Medulla oblongata (tissue), 1 donor: ENCODE data around the gene PCDHB3.
A peak's percentile ranks its signal among the peaks of the same experiment; 100 is the strongest.
"Not testable (repeated sequence)": the region's sequence is repeated elsewhere in the genome, so short reads cannot be mapped to it uniquely, and the experiment has no call there.

ENCODE experiments used
- DNase-seq: peaks from one replicate; pipeline ENCODE4 v3.0.0-alpha.2; 2015; ENCODE audit errors: extremely low spot score

The PCDHB3 gene

GRCh38 chr5:141135718-141136266 lies 35.5 kb downstream of the PCDHB3 start:
- no peak for DNase-seq

GRCh38 chr5:141137346-141137745 lies 37.1 kb downstream of the PCDHB3 start:
- not testable (repeated sequence) for DNase-seq

GRCh38 chr5:141149812-141150211 lies 49.5 kb downstream of the PCDHB3 start, which contains the start of gene PCDHB6:
Gene PCDHB6 (plus strand): TSS chr5:141150057. CDS start chr5:141150258, 201 bp downstream.
- DNase-seq, result peak; percentile 17

- DNase-seq, result no peak
Observed at GRCh38 chr5:141150224-141150992, 50.1 kb downstream of the PCDHB3 start.

GRCh38 chr5:141150993-141151325 lies 50.7 kb downstream of the PCDHB3 start:
- no peak for DNase-seq

- not testable (repeated sequence) for DNase-seq
Observed at GRCh38 chr5:141151632-141152031, 51.4 kb downstream of the PCDHB3 start.

GRCh38 chr5:141152096-141152495 lies 51.8 kb downstream of the PCDHB3 start:
- not testable (repeated sequence) for DNase-seq
